Measurements from ENCODE around the gene IREB2.

DNA sequence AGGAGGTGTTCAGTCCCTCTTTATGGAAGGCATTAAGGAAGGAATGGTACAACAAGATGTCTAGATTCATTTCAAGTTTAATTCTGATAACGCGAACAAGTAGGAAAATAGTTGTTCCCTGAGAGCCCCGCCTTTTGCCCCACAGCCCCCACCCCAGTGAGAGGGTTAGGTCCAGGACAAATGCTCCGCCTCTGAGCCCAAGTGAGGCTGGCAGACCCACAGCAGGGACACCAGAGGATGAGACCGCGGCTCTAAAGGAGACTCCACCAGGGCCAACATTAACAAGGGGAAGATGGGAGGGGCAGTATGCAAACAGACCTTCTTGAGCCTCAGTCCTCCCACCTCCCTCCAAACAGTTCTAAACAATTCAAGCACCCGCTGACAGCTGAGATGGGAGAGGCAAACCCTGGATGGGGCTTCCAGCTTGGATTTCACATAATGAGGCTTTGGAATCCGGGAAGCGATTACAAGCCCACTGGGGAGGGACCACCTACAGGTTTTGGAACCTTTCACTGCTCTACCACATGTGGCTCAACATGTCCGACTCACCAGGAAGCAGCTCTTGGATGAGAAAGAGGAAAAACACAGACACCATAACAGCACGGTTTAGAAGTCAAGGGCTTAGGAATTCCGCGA is 42.9 kb upstream of the IREB2 start:
- TF ChIP-seq, protein P1, sequence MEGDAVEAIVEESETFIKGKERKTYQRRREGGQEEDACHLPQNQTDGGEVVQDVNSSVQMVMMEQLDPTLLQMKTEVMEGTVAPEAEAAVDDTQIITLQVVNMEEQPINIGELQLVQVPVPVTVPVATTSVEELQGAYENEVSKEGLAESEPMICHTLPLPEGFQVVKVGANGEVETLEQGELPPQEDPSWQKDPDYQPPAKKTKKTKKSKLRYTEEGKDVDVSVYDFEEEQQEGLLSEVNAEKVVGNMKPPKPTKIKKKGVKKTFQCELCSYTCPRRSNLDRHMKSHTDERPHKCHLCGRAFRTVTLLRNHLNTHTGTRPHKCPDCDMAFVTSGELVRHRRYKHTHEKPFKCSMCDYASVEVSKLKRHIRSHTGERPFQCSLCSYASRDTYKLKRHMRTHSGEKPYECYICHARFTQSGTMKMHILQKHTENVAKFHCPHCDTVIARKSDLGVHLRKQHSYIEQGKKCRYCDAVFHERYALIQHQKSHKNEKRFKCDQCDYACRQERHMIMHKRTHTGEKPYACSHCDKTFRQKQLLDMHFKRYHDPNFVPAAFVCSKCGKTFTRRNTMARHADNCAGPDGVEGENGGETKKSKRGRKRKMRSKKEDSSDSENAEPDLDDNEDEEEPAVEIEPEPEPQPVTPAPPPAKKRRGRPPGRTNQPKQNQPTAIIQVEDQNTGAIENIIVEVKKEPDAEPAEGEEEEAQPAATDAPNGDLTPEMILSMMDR (IDR thresholded peaks at IDR 0.05) = no peak
- TF ChIP-seq POLR2AphosphoS5 (IDR thresholded peaks at IDR 0.05) (no peak), POLR2A (IDR thresholded peaks at IDR 0.05) (no peak)

All from upper lobe of left lung (tissue), 4 donors.